ENCODE data around the gene EBP.

The EBP gene

DNA sequence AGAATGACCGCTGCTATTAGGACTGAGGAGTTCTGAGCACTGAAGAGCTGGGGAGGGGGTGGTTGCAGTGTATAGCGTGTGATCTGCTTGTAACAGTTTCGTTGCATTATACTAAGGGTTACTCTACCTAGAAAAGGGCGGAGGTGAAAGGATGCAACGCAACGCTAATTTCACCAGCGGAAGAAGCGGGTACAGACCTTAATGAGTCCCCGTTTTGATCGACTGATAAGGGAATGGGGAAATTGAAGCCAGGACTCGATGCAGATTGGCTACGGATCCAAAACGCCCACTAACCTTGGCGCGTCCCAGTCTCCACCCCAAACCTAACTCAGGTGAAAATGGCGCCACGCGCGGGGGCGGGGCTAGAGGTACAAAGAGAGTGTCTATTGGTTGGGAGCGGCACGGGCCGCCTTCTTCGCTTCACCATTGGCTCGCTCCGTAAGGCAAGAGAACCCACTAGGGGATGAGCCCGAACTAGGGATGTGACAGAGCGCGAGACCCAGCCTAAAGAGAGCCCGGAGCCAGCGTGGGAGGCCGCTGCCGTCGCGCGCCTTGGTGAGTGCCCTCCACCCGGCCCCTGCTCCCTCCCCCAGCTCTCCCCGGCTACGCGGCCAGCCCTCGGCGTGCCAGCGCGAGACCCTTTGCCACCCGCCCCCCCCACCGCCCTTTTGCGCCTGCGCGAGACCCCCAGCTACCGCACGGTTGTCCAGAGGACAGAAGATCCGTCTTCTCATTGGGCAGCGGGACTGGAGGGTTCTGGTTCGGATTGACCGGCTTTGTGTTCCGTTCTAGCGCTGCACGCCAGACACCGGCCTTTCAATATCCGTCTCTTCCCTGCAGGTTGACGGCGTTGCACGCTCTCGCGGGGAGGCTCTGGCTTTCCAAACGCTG lies at the start of gene EBP:
TSS of gene EBP (plus strand) at position 456 of the 891 bp plus-strand sequence. CDS start 1,964 bp downstream, outside the sequence.
- peak; percentile 61 for DNase-seq (ENCODE audit: low read depth, low spot score)

DNA sequence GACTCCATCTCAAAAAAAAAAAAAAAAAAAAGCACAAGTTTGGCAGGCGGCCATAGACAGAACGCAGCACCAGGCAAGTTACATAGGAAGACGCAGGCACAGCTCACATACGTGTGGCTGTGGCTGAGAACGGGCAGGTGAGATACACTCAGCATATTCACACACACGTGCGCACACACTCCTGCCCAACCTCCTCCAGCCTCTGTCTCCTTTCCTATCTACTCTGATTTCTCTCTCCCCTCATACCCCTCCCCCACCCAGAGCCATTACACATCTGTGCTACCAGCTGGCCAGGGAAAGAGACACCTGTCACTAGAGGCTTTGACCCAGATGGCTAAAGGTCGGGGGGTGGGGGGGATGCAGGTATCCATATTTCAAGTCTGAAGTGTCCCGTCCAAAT lies 49.4 kb upstream of the EBP start:
- DNase-seq (ENCODE audit: low read depth, low spot score): no peak

DNA sequence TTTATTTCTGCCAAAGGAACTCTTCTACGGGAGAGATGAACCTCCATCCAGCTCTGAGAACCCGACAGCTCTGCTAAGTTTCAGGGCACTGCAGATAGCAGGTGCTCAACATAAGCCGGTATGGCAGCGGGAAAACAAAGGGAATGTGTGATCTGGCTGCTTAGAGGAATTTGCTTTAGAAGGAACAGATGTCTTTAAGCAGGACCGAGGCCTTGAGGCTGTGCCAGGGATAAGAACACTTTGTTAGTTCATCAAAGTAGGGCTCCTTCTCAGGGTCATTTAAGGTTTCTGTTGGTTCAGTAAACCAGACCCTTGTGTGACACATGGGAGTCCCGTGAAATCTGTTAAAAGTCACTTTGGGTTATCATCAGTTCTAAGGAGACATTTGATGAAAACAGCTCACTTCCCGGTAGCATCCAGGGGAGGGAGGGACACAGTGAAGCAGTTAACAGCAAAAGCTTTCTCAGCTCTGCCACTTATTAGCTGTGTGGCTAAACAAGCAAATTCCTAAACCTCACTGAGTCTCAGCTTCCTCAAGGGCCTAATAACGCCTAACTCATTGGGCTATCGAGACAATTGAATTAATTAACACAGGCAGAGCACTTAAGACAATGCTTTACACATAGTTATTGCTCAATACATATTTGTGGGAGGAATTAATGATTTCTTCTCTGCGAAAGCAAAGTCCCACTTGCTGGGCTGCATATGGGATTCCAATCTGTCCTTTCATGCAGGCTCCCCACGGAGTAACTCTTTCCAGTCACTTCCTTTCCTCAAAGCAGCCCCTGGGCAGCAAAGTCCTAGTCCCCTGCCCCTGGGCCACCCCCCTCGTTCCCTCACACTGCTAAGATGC lies 48.5 kb upstream of the EBP start:
- no peak for DNase-seq (ENCODE audit: low read depth, low spot score)

DNA sequence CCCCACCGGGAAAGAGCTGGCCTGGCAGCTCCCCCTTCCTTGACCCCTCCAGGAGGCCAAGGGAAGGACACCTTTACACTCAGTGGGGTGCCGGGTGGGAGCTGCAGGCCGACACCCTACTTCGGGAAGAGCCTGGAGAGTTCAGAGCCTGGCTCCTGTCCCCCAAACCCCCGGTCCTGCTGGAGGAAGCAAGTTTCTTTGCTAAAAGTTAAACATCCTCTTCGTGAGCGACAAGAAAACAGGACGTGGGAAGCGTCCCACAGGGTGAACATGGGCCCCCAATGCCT lies 48.0 kb upstream of the EBP start:
- DNase-seq (ENCODE audit: low read depth, low spot score): no peak

DNA sequence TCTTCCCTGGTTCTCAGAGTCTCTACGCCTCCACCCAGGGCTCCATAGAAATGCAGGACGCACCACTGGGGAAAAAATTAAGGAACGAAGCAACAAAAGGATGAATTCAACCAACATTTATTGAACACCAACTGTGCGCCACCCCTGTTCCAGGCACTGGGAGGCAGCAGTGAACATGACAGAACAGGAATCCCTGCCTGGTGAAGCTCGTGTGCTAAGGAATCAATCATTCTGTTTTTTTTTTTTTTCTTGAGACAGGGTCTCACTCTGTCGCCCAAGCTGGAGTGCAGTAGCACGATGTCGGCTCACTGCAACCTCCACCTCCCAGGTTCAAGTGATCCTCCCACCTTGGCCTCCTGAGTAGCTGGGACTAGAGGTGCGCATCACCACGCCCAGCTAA lies 47.5 kb upstream of the EBP start:
- DNase-seq (ENCODE audit: low read depth, low spot score): no peak

DNA sequence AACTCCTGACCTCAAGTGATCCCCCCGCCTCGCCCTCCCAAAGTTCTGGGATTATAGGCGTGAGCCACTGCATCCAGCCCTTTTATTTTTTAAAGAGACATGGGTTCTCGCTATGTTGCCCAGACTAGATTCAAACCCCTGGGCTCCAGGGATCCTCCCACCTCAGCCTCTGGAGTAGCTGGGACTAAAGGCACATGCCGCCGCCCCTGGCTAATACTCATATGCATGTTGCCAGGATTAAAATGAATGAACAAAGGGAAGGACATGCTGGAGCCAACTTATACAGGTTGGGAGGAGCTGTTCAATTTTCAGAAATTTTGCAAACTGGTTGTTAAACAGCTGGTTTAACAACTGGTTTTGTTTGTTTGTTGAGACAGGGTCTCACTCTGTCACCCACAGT lies 47.0 kb upstream of the EBP start:
- no peak for DNase-seq (ENCODE audit: low read depth, low spot score)

DNA sequence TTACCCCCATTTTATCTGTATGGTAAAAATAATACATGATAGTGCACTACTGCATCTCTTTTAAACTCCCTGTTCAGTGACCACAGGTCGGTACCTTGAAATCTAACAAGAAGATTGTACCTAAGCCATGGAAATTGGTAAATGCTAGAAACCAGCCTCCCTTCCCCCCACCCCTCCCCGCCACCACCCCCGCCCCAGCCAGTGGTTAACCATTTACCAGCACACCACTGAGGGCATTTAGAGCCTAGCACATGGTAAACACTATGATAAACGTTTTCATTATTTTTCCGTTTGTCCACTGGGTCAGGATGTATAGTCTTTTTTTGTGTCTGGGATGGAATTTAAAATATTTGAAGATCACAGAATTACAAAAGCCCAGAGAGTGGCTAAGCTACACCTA lies 46.3 kb upstream of the EBP start:
- no peak for DNase-seq (ENCODE audit: low read depth, low spot score)

DNA sequence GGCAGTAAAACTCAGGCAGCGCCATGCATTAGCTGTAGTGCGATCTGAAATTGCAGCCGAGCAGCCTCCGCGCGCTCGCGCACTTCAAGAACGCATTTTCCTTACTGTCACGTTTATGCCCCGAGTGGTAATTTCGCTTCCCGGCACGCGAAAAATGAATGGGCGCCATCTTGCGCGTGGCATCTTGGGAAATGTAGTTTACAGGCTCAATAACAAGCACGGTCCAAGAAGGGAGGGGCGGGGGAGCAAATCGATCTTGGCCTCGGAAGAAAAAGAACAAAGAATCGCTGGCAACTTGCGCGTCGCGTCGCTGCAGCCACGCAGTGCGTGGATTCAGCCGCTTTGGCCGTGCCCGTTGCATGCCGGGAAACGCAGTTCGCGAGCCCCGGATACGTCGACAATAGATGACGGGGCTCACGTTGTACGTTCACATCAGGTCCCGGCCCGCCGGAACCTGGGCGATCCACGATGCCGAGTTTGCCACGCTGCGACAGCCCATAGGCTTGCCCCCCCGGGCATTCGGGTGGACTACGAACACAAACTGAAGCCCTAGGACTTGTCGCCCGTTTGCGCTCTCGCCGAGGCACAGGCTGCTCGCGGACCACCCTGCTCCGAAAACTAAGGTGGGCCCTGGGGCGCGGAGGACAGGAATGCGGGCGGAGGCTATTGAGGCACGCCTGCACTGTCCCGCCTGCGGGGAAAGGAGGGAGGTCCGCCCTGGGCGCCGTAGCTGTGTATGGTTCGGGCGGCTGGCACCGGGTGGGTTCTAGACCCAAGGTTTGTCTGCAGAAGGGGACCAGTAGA lies 45.6 kb upstream of the EBP start, which contains the start of gene FTSJ1:
TSS of gene FTSJ1 (plus strand) at position 426 of the 804 bp plus-strand sequence. CDS start 1,849 bp downstream, outside the sequence.
- peak; percentile 68 for DNase-seq (ENCODE audit: low read depth, low spot score)

DNA sequence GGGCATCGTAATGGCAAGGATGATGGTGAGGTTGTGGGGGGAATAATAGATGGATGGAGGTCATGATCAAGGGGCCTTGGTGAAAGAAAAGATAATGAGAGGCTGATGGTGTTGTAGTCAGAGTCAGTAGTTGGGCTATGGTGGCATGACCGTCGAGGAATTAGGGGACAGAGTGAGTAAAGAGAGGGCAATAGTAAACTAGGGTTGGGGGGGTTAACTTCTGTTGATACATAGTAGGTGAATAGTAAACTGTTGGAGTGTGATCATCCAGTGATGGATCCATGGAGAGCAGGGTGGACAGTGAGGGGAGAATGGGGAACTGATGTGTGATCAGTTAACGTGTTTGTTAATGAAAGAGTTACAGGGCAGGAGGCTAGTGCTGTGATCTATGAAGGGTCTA lies 44.7 kb upstream of the EBP start:
- no peak for DNase-seq (ENCODE audit: low read depth, low spot score)

DNA sequence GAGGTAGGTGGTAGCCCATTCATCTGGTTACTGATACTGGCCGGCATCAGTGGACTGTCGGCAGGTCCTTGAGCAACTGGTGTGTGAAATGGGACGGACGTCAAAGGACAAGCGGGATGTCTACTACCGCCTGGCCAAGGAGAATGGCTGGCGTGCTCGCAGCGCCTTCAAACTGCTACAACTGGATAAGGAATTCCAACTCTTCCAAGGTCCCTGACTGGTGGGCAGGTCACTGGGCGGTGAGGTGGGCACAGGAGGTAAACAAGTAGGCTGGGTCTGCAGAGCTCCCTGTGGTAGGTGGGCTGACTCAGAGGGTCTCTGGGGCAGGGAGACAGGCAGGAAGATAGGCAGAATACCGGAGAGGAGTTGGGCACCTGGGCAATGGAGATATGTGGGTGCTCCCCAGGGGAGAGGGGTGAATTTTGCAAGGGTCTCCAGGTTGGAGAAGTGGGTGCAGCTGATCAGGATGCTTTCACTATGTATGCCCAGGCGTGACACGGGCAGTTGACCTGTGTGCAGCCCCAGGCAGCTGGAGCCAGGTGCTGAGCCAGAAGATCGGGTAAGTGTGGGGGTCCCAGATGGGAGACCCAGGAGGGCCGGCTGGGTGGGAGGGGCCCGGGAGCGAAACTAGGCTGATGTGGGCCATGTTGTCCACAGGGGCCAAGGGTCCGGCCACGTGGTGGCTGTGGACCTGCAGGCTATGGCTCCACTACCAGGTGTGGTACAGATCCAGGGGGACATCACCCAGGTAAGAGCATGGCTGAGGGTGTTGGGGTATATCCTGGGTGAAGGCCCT lies 43.5 kb upstream of the EBP start:
- DNase-seq (ENCODE audit: low read depth, low spot score): no peak

DNA sequence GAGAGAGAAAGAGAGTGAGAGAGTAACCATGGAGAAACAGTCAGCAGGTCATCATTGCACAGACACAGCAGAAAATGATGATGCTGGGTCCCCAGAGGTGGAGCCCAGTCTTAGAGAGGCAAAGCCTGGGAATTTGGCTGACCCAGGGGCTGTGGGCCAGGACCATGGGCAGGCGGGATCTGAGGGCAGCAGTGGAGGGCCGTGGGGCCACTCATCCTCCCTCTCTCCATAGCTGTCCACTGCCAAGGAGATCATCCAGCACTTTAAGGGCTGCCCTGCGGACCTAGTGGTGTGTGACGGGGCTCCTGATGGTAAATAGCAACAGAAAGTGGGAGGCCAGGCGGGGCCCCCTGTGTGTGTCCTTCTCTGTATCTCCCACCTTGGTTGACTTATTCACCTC lies 42.8 kb upstream of the EBP start:
- no peak for DNase-seq (ENCODE audit: low read depth, low spot score)

DNA sequence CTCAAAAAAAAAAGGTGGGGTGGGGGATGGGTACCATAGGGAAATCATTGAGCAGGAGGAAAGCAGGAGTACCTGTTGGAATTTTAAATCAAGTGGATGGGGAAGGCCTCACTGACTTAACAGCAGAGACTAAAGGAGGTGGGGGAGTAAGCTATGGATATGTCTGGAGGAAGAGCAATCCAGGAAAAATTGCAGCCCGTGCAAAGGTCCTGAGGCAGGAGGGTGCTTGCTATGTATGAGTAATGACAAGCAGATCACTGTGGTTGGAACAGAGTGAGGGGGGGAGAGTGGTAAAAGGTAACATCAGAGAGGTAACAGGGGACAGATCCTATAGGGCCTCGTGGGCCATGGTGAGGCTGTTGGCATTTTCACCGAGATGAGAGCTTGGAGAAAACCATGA lies 41.5 kb upstream of the EBP start:
- no peak for DNase-seq (ENCODE audit: low read depth, low spot score)

DNA sequence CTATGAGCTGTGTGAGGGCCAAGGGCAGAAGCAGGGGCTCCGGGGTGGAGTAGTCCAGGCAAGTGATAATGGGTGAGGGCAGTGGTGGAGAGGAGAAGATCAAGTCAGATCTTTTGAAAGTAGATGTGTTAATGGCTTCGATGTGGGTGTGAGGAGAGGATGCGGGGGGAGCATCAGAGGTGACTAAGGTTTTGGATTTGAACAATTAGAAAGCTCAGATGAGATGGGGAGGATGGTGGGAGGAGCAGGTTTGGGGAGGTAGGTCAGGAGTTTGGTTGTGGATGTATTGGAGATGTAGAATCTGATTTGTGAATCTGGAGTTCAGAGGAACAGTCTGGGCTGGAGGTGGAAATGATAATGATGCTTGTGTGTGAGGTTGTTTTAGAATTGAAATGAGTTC lies 41.0 kb upstream of the EBP start:
- no peak for DNase-seq (ENCODE audit: low read depth, low spot score)

DNA sequence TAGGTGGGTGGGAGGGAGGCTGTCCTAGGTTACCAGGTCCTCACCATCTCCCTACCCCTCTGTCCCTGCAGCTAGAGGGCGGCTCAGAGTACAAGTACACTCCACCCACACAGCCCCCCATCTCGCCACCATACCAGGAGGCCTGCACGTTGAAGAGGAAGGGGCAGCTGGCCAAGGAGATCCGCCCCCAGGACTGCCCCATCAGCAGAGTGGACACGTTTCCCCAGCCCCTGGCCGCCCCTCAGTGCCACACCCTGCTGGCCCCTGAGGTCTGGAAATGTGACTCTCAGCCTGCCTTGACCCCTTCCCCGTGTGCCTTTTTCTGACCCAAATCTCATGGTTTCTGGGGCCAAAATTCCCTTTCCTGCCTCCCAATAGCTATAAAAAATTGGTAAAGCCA lies 39.1 kb upstream of the EBP start:
- DNase-seq (ENCODE audit: low read depth, low spot score): no peak

DNA sequence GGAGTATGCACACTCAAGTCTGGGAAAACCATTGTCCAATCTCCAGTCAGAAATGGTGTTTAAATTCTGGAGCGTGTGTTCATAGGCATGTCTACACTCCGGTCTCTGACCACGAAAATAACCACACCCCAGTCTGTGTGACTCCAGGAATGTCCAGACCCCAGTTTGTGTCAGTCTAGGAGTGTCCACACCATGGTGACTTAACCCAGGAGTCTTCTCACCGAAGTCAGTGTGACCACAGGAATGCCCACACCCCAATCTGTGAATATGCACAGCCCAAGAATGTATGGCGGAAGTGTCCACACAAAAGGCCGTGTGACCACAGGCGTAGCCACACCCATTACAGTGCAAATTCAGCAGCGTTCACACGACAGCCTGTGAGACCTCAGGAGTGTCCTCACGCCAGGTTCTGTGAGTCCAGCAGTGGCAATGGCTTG lies 34.2 kb upstream of the EBP start:
- DNase-seq (ENCODE audit: low read depth, low spot score): no peak

DNA sequence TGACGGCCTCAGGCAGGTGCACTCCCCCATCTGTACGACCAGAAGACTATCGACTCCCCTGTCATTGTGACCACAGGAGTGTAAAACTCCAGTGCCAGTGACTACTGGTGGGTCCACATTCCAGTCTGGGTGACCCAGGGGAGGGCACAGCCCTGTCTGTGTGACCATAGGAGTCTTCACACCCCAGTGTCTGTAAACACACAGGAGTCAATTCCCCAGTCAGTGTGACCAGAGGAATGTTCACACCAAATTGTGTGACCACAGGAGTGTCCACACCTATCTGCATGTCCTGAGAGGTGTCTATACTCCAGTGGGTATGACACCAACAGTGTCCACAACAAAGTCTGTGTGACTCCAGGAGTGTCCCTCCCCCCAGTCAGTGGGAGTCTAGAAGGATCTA lies 33.6 kb upstream of the EBP start:
- no peak for DNase-seq (ENCODE audit: low read depth, low spot score)

DNA sequence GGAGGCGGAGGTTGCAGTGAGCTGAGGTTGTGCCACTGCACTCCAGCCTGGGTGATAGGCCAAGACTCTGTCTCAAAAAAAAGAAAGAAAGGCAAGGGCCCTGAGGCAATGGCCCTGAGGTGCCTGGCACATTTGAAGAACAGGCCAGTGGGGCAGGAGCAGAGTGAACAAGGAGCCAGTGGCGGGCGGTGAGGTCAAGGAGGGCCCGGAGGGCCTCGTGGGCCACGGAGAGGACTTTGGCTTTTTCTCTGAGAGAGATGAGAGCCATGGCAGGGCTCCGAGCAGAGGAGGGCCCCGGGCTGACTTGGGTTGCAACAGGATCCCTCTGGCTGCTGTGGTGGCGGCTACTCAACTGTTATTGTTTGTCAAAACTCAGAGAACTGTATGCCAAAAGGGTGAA lies 32.3 kb upstream of the EBP start:
- no peak for DNase-seq (ENCODE audit: low read depth, low spot score)

DNA sequence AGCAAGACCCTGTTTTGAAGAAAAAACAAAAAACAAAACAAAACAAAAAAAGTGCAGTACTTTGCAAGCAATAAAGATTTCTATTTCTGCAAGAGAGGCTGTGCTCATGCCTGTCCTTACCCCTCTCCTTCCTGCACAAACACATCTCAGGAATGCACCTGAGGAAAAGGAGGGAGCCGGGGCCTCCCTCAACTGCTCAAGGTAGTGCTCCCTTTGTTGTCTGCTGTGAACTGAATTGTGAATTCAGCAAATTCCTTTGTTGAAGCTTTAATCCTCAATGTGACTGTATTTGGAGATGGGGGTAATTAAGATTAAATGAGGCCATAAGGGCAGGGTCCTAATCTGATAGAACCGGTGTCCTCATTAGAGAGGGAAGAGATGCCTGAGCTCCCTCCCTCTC lies 31.7 kb upstream of the EBP start:
- DNase-seq (ENCODE audit: low read depth, low spot score): no peak

DNA sequence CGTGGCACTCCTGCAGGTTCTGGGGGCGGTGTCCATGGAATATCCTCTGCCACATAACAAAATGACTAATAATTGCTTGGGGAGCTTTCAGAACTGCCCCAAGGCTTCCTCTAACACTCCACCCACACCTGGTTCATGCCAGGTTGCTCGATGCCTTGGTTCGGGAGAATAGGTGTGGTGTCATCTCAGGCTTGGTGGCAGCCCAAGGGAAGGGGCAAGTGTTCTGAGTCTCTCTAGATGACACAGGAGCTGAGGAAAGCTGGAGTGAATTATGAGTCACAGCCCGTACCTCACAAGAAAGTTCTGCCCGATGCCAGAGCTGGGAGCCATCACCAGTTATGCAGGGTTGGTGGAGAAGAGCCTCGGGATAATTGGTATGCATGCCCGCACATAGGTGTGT lies 30.9 kb upstream of the EBP start:
- no peak for DNase-seq (ENCODE audit: low read depth, low spot score)

DNA sequence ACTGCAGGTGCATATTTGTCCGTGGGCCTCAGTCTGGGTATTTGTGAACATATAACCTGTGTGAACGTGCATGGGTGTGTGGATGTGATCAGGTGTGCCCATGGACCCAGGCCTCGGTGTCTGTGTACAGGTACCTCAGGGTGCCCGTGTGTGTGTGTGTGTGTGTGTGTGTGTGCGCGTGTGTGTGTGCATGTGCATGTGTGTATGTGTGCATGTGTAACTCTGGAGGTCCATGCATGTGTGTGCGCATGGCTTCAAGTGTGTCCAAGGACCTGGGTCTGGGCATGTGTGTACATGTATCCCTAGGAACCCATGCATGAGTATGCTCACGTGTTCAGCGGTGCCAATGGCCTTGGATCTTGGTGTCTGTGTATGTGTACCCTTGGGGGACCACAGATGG lies 29.8 kb upstream of the EBP start:
- DNase-seq (ENCODE audit: low read depth, low spot score): no peak

DNA sequence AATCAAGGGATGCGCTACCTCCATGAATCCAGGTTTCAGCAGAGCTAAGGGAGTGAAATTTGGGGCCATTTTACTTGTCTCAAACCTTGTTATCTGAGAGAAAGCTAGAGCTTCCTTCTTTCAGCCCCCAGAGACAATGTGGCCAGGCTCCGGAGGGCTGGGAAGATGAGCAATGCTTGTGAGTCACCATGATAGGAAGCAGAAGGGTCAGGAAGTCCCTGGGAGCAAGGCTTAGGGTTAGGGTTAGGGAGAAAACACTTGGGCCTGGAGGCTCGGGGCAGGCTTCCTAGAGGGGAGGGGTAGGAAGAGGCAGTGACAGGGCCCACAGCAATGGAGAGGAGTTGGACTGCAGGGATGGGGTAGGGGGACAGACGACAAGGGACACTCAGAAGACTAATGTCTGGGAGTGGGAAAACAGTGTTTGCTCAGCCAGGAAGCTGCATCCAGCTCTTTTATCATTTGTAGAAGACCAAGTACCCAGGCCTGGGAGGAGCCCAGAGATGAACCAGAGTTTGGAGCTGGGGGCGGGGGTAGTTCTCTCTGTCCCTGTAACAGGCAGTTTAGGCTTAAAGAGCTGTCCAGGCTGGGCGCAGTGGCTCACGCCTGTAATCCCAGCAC lies 29.2 kb upstream of the EBP start:
- no peak for DNase-seq (ENCODE audit: low read depth, low spot score)
